Activated CD4-positive, CD25-positive, alpha-beta regulatory T cell treated with anti-CD3 and anti-CD28 coated beads, Interleukin-2, amount 50 U/mL, for 16 hours (primary cell): ENCODE measurements around the gene CCDC107.
"Not testable (repeated sequence)": the region's sequence is repeated elsewhere in the genome, so short reads cannot be mapped to it uniquely, and the experiment has no call there.

Source experiments
- DNase-seq: peaks from one replicate; pipeline ENCODE4 v3.0.0-alpha.2; 2020; ENCODE audit warnings: low read depth, low spot score

CCDC107 gene

GRCh38 chr9:35637427-35637955, 20.6 kb upstream of the CCDC107 start:
- not testable (repeated sequence) for DNase-seq

GRCh38 chr9:35638751-35639150, 19.3 kb upstream of the CCDC107 start:
- DNase-seq = not testable (repeated sequence)

GRCh38 chr9:35639225-35639624, 18.9 kb upstream of the CCDC107 start:
- not testable (repeated sequence) for DNase-seq

GRCh38 chr9:35639631-35640030, 18.5 kb upstream of the CCDC107 start:
- DNase-seq = no peak

GRCh38 chr9:35640431-35640830, 17.7 kb upstream of the CCDC107 start:
- DNase-seq = not testable (repeated sequence)

GRCh38 chr9:35641478-35641877, 16.6 kb upstream of the CCDC107 start:
- not testable (repeated sequence) for DNase-seq

GRCh38 chr9:35643046-35643445, 15.0 kb upstream of the CCDC107 start:
- no peak for DNase-seq

GRCh38 chr9:35645736-35646135, 12.4 kb upstream of the CCDC107 start:
- not testable (repeated sequence) for DNase-seq

- DNase-seq = no peak
Measured at GRCh38 chr9:35646153-35646532, 11.9 kb upstream of the CCDC107 start.

GRCh38 chr9:35646533-35647265, 11.4 kb upstream of the CCDC107 start:
- DNase-seq = peak; percentile 83

- no peak for DNase-seq
Measured at GRCh38 chr9:35649431-35650340, 8.4 kb upstream of the CCDC107 start.

GRCh38 chr9:35650341-35651158, 7.5 kb upstream of the CCDC107 start, which contains the start of gene SIT1:
TSS of gene SIT1 (minus strand) at chr9:35650931. CDS start at chr9:35650853, 78 bp downstream.
- DNase-seq = no peak

GRCh38 chr9:35651956-35652828, 5.9 kb upstream of the CCDC107 start:
- DNase-seq = no peak

GRCh38 chr9:35652829-35653209, 5.3 kb upstream of the CCDC107 start:
- DNase-seq = no peak

- no peak for DNase-seq
Measured at GRCh38 chr9:35653611-35654010, 4.5 kb upstream of the CCDC107 start.

- no peak for DNase-seq
Measured at GRCh38 chr9:35656348-35656747, 1.7 kb upstream of the CCDC107 start.

- no peak for DNase-seq
Measured at GRCh38 chr9:35656831-35657545, 1.1 kb upstream of the CCDC107 start.

GRCh38 chr9:35657546-35658136, 451 bp upstream of the CCDC107 start, which contains the start of gene RMRP:
TSS of gene RMRP (minus strand) at chr9:35658019.
- DNase-seq = peak; percentile 74

- DNase-seq = no peak
Measured at GRCh38 chr9:35658968-35659220, 802 bp downstream of the CCDC107 start.

- DNase-seq = no peak
Measured at GRCh38 chr9:35659340-35659739, 1.2 kb downstream of the CCDC107 start.
